ENCODE measurements around the gene WDFY4. TPM values are rescaled to one million over a fixed set of nuclear protein-coding genes. Genes with fewer than 3 reads are reported as not detected.

WDFY4 gene
- total and polyA plus RNA-seq, 2 experiments from 2014 or later, result 0.14 TPM; not detected in 1

GRCh38 chr10:48811917-48812316 lies 127.2 kb downstream of the WDFY4 start:
- Histone ChIP-seq H3F3A (replicated peaks; ENCODE audit: low read depth) (no peaks in the 10 kb centered on the region), H3K9me2 (ENCODE audit: insufficient read depth) (peaks cover 8% of the 10 kb centered on the region; the same call in 1 of the 2 replicates), H3K4me2 (no peak overlapping the region), H3K27ac (ENCODE audit: low read depth) (no peak overlapping the region), H3K27me3 (ENCODE audit: insufficient read depth) (peaks cover 47% of the 10 kb centered on the region), H3K79me2 (replicated peaks; ENCODE audit: insufficient read depth) (no peaks in the 10 kb centered on the region), H2AFZ (no peak overlapping the region), H4K20me1 (replicated peaks; ENCODE audit: insufficient read depth) (no peaks in the 10 kb centered on the region), H3K4me1 (ENCODE audit: insufficient read depth) (no peaks in the 10 kb centered on the region), H3K4me3 (no peak overlapping the region), H3K36me3 (ENCODE audit: insufficient read depth) (no peaks in the 10 kb centered on the region)
- Mint-ChIP-seq H3K27me3 (ENCODE audit: insufficient read depth, low read depth, poor library complexity) (peaks cover 14% of the 10 kb centered on the region), H3K36me3 (ENCODE audit: low read depth) (no peaks in the 10 kb centered on the region; the same call in 2 of the 3 replicates), H3K27ac (no peak overlapping the region), H3K9me3 (peaks cover 3% of the 10 kb centered on the region; the same call in 2 of the 3 replicates), H3K4me3 (no peak overlapping the region), H3K4me1 (peaks cover 6% of the 10 kb centered on the region; the same call in 2 of the 3 replicates)
- no peak for DNase-seq (ENCODE audit: low spot score)
- TF ChIP-seq JUNB (IDR thresholded peaks at IDR 0.05; ENCODE audit: unreplicated experiment) (no peak), STAT1 (IDR thresholded peaks at IDR 0.05; ENCODE audit: unreplicated experiment) (no peak), NANOG (IDR thresholded peaks at IDR 0.05; ENCODE audit: borderline replicate concordance) (no peak)
- ATAC-seq, result no peak

- Histone ChIP-seq H4K20me1 (replicated peaks; ENCODE audit: insufficient read depth) (no peaks in the 10 kb centered on the region), H2AFZ (no peak overlapping the region), H3K4me1 (ENCODE audit: insufficient read depth) (no peaks in the 10 kb centered on the region), H3K4me2 (no peak overlapping the region), H3K9me2 (ENCODE audit: insufficient read depth) (peaks cover 8% of the 10 kb centered on the region; the same call in 1 of the 2 replicates), H3K27me3 (ENCODE audit: insufficient read depth) (peaks cover 48% of the 10 kb centered on the region), H3K79me2 (replicated peaks; ENCODE audit: insufficient read depth) (no peaks in the 10 kb centered on the region), H3K4me3 (no peak overlapping the region), H3K36me3 (ENCODE audit: insufficient read depth) (no peaks in the 10 kb centered on the region), H3F3A (replicated peaks; ENCODE audit: low read depth) (no peaks in the 10 kb centered on the region), H3K27ac (ENCODE audit: low read depth) (no peak overlapping the region)
- Mint-ChIP-seq H3K27ac (no peak overlapping the region), H3K36me3 (ENCODE audit: low read depth) (no peaks in the 10 kb centered on the region; the same call in 2 of the 3 replicates), H3K4me1 (peaks cover 6% of the 10 kb centered on the region; the same call in 2 of the 3 replicates), H3K9me3 (peaks cover 3% of the 10 kb centered on the region; the same call in 2 of the 3 replicates), H3K27me3 (ENCODE audit: insufficient read depth, low read depth, poor library complexity) (peaks cover 15% of the 10 kb centered on the region), H3K4me3 (no peak overlapping the region)
- ATAC-seq, result no peak
- DNase-seq (ENCODE audit: low spot score), result no peak
- TF ChIP-seq JUNB (IDR thresholded peaks at IDR 0.05; ENCODE audit: unreplicated experiment) (no peak), CTCF (conservative IDR thresholded peaks at IDR 0.05; ENCODE audit: low read depth in 2 of 2) (no peak), ETS1 (IDR thresholded peaks at IDR 0.05) (no peak), EZH2 (IDR thresholded peaks at IDR 0.05; ENCODE audit: low read depth, unreplicated experiment) (no peak), ZNF462 (CRISPR knock-in tag; IDR thresholded peaks at IDR 0.05) (no peak), ZNF114 (CRISPR knock-in tag; IDR thresholded peaks at IDR 0.05) (no peak), CREB1 (CRISPR knock-in tag; IDR thresholded peaks at IDR 0.05; ENCODE audit: low read depth) (no peak), EZH2phosphoT487 (IDR thresholded peaks at IDR 0.05; ENCODE audit: unreplicated experiment) (no peak)
These were observed 128.6 kb downstream of the WDFY4 start for GRCh38 chr10:48813291-48813690.
